Transverse colon (tissue), 4 donors: ENCODE results near the gene GSDME.

Source experiments
- EP300 ChIP-seq: sonication (generic); formaldehyde crosslinking; IDR thresholded peaks from one replicate; pipeline ENCODE4 v1.6.1; 2017; ENCODE audit warnings: antibody characterized with exemption, low read depth
- POLR2A ChIP-seq: fragments of 450-650 bp; IDR thresholded peaks from one replicate; pipeline ENCODE4 v1.6.1; 2016; ENCODE audit warnings: antibody characterized with exemption, mild to moderate bottlenecking, moderate library complexity
- POLR2AphosphoS5 ChIP-seq, 3 donors: sonication (generic); formaldehyde crosslinking; IDR thresholded peaks; one replicate each; pipeline ENCODE4 v1.6.1; 2016; ENCODE audit warnings: antibody characterized with exemption in 3 of 3
- TF ChIP-seq, protein P1 (sequence below), 5 experiments: fragments of 200-600 bp in 3 of 5; fragments of 450-650 bp in 2 of 5; sonication (generic) in 3 of 5; IDR thresholded peaks; 1 replicate in 2 of 5; 2 replicates in 3 of 5; pipeline ENCODE4 v1.5.1; 2016 to 2017; ENCODE audit warnings: antibody characterized with exemption in 5 of 5, inconsistent platforms in 3 of 5, mild to moderate bottlenecking in 2 of 5, moderate library complexity in 1 of 5

- TF ChIP-seq, protein P1, sequence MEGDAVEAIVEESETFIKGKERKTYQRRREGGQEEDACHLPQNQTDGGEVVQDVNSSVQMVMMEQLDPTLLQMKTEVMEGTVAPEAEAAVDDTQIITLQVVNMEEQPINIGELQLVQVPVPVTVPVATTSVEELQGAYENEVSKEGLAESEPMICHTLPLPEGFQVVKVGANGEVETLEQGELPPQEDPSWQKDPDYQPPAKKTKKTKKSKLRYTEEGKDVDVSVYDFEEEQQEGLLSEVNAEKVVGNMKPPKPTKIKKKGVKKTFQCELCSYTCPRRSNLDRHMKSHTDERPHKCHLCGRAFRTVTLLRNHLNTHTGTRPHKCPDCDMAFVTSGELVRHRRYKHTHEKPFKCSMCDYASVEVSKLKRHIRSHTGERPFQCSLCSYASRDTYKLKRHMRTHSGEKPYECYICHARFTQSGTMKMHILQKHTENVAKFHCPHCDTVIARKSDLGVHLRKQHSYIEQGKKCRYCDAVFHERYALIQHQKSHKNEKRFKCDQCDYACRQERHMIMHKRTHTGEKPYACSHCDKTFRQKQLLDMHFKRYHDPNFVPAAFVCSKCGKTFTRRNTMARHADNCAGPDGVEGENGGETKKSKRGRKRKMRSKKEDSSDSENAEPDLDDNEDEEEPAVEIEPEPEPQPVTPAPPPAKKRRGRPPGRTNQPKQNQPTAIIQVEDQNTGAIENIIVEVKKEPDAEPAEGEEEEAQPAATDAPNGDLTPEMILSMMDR (IDR thresholded peaks at IDR 0.05): no peak
- TF ChIP-seq POLR2A (no peak), POLR2AphosphoS5 (IDR thresholded peaks at IDR 0.05) (no peak), EP300 (no peak)
Measured at GRCh38 chr7:24709051-24709450, 48.2 kb downstream of the GSDME start.
